ENCODE data around the gene SPTLC1. TPM values are rescaled to one million over a fixed set of nuclear protein-coding genes. Genes with fewer than 3 reads are reported as not detected.

The SPTLC1 gene
- polyA plus RNA-seq, 2 of the 4 experiments (the other 2 are of a cell fraction), result 63.7 to 122 TPM

DNA sequence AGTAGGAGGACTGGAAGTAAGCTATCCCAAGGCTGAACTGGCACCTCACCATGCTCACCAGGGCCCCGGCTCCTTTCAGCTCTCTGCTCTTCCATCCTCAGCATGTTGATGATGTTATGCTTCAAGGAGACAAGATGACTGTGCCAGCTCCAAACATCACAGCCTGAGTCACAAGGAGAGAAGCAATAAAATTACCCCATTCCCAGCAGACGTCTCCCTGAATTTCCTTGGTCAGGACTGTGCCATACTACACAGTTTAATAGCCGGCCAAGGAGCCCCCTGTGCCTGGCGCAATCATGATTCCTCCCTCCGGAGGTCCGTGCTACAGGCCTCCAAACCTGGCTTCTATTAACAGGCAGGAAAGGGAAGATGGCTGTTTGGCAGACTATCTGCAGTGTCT lies 114.0 kb downstream of the SPTLC1 start:
- Histone ChIP-seq H3K27ac (no peak overlapping the region), H3K9me3 (no peaks in the 10 kb centered on the region), H3K4me1 (no peaks in the 10 kb centered on the region), H3K4me3 (no peak overlapping the region), H3K4me2 (no peak overlapping the region)
- no peak for FAIRE-seq
- 47% methylated on average over 6 of the region's 6 CpGs for WGBS (ENCODE audit: missing lambda C conversion rate)
- CTCF ChIA-PET, result interaction anchor here (1.5 to 4.5 kb wide), 3 partner anchors 51 to 267 kb away, joined by 3 to 17 read pairs (median 4); partner anchors contain the start of gene ROR2
- ATAC-seq, result peak; percentile 43 to 54; a peak in 3 of 6 replicates
- POLR2A ChIA-PET, result no interaction called here
- TF ChIP-seq, protein P1, sequence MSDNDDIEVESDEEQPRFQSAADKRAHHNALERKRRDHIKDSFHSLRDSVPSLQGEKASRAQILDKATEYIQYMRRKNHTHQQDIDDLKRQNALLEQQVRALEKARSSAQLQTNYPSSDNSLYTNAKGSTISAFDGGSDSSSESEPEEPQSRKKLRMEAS (IDR thresholded peaks at IDR 0.05), result no peak
- TF ChIP-seq ZNF302 (CRISPR knock-in tag; IDR thresholded peaks at IDR 0.05) (no peak), MAZ (IDR thresholded peaks at IDR 0.05; ENCODE audit: borderline replicate concordance, low read depth, low read length) (no peak), CBX8 (IDR thresholded peaks at IDR 0.05) (no peak), TFCP2L1 (CRISPR knock-in tag; IDR thresholded peaks at IDR 0.05) (no peak), FOSB (CRISPR knock-in tag; IDR thresholded peaks at IDR 0.05) (no peak), TP53 (CRISPR knock-in tag; IDR thresholded peaks at IDR 0.05) (no peak), CHD4 (IDR thresholded peaks at IDR 0.05; ENCODE audit: borderline replicate concordance) (no peak)
- TF ChIP-seq, protein P2, sequence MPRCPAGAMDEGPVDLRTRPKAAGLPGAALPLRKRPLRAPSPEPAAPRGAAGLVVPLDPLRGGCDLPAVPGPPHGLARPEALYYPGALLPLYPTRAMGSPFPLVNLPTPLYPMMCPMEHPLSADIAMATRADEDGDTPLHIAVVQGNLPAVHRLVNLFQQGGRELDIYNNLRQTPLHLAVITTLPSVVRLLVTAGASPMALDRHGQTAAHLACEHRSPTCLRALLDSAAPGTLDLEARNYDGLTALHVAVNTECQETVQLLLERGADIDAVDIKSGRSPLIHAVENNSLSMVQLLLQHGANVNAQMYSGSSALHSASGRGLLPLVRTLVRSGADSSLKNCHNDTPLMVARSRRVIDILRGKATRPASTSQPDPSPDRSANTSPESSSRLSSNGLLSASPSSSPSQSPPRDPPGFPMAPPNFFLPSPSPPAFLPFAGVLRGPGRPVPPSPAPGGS (IDR thresholded peaks at IDR 0.05), result no peak
- TF ChIP-seq, protein P3, sequence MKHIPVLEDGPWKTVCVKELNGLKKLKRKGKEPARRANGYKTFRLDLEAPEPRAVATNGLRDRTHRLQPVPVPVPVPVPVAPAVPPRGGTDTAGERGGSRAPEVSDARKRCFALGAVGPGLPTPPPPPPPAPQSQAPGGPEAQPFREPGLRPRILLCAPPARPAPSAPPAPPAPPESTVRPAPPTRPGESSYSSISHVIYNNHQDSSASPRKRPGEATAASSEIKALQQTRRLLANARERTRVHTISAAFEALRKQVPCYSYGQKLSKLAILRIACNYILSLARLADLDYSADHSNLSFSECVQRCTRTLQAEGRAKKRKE (CRISPR knock-in tag; IDR thresholded peaks at IDR 0.05; ENCODE audit: low read depth), result no peak
- DNase-seq (ENCODE audit: low read depth in 1 of 2, low spot score in 1 of 2), result no peak

DNA sequence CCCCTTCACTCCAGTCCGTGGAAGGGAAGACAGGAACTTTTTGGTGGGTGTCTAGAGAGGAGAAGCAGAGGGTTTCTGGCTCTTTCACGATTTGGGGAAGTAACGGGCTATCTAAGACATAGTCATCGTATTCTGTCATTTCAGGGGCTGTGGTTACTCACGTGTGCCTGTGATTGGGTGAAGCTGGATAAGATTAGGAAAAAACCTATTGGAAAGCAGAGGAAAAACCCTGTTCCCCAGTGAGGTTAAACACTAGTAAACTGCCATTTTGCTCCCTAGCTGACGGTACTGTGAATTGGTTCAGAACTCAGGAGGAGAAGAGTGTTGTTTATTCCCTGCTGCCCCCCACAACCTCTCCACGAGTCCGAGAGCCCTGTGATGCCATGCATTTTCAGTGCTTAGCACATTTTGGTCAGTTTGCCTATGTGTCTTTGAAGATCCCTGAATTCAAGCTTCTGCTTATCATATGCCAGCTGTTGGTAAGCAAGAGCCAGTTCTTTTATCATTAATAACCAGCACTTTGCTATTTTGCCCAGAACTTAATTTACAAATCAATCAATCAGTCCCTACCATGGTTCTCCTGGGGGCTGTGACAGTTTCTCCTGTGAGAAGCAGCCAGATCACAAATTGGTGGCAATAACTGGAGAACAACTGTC lies 120.1 kb downstream of the SPTLC1 start:
- peaks cover 7% of the 10 kb centered on the region; the same call in 2 of the 3 replicates for H3K4me1 ChIP-seq
- POLR2A ChIA-PET, result no interaction called here
- H3K9me3 ChIP-seq, result no peaks in the 10 kb centered on the region
- DNase-seq (ENCODE audit: low read depth in 1 of 2, low spot score in 1 of 2) (no peak), FAIRE-seq (no peak), ATAC-seq (peak in 1 of 2 experiments; percentile 22; a peak in 2 of 6 replicates)
- no peak overlapping the region for H3K27ac ChIP-seq
- CTCF ChIA-PET, result no interaction called here
- no peak overlapping the region for H3K4me2 ChIP-seq
- TF ChIP-seq POLR2AphosphoS2 (conservative IDR thresholded peaks at IDR 0.05; ENCODE audit: low read length) (no peak), NPAS2 (CRISPR knock-in tag; IDR thresholded peaks at IDR 0.05; ENCODE audit: borderline replicate concordance) (no peak), HEYL (CRISPR knock-in tag; IDR thresholded peaks at IDR 0.05) (no peak), BHLHE40 (IDR thresholded peaks at IDR 0.05; ENCODE audit: low read depth, low read length) (no peak), HOXB5 (CRISPR knock-in tag; IDR thresholded peaks at IDR 0.05) (no peak), JUN (IDR thresholded peaks at IDR 0.05) (no peak), MAZ (IDR thresholded peaks at IDR 0.05; ENCODE audit: borderline replicate concordance, low read depth, low read length) (no peak)
- TF ChIP-seq, protein P4, sequence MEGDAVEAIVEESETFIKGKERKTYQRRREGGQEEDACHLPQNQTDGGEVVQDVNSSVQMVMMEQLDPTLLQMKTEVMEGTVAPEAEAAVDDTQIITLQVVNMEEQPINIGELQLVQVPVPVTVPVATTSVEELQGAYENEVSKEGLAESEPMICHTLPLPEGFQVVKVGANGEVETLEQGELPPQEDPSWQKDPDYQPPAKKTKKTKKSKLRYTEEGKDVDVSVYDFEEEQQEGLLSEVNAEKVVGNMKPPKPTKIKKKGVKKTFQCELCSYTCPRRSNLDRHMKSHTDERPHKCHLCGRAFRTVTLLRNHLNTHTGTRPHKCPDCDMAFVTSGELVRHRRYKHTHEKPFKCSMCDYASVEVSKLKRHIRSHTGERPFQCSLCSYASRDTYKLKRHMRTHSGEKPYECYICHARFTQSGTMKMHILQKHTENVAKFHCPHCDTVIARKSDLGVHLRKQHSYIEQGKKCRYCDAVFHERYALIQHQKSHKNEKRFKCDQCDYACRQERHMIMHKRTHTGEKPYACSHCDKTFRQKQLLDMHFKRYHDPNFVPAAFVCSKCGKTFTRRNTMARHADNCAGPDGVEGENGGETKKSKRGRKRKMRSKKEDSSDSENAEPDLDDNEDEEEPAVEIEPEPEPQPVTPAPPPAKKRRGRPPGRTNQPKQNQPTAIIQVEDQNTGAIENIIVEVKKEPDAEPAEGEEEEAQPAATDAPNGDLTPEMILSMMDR (IDR thresholded peaks at IDR 0.05), result no peak
- 25% methylated on average over 8 of the region's 8 CpGs for WGBS (ENCODE audit: missing lambda C conversion rate)
- no peak overlapping the region for H3K4me3 ChIP-seq

DNA sequence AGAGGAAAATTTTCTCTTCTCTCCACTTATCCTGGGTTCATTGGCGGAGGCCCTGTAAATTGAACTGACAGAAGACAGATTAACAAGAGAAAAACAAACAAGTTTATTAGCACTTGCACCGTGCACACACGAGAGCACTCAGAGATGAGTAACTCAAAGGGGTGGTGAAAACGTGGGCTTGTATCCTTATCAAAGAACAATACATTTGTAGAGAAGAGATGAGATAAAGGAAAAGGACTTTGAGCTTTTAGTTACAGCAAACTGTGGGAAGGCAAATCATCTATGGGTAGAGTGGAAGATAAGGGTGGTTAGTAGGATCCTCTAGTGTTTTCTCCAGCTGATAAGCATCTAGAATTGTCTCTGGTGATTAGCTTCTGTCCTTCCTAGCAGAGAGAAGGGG lies 120.8 kb downstream of the SPTLC1 start:
- TF ChIP-seq POLR2AphosphoS2 (conservative IDR thresholded peaks at IDR 0.05; ENCODE audit: low read length) (no peak), TFCP2L1 (CRISPR knock-in tag; IDR thresholded peaks at IDR 0.05) (no peak), BHLHE40 (IDR thresholded peaks at IDR 0.05; ENCODE audit: low read depth, low read length) (no peak), RNF2 (IDR thresholded peaks at IDR 0.05; ENCODE audit: borderline replicate concordance, low read depth) (no peak), HDAC2 (IDR thresholded peaks at IDR 0.05) (no peak), RCOR1 (IDR thresholded peaks at IDR 0.05; ENCODE audit: low read depth, low read length) (no peak), RAD21 (conservative IDR thresholded peaks at IDR 0.05 in 1 of 2, IDR thresholded peaks at IDR 0.05 in 1 of 2) (no peak)
- TF ChIP-seq, protein P5, sequence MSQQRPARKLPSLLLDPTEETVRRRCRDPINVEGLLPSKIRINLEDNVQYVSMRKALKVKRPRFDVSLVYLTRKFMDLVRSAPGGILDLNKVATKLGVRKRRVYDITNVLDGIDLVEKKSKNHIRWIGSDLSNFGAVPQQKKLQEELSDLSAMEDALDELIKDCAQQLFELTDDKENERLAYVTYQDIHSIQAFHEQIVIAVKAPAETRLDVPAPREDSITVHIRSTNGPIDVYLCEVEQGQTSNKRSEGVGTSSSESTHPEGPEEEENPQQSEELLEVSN (IDR thresholded peaks at IDR 0.05; ENCODE audit: borderline replicate concordance, low read depth), result no peak
- TF ChIP-seq, protein P3 (CRISPR knock-in tag; IDR thresholded peaks at IDR 0.05; ENCODE audit: low read depth), result no peak
- CTCF ChIA-PET, result no interaction called here
- Histone ChIP-seq H3K27ac (no peak overlapping the region), H3K4me3 (no peak overlapping the region), H3K4me1 (peaks cover 7% of the 10 kb centered on the region; the same call in 2 of the 3 replicates), H3K9me3 (no peaks in the 10 kb centered on the region), H3K4me2 (no peak overlapping the region)
- POLR2A ChIA-PET, result no interaction called here
- DNase-seq (ENCODE audit: low read depth in 1 of 2, low spot score in 1 of 2), result peak in 1 of 2 experiments; percentile 8
- ATAC-seq, result peak in 1 of 2 experiments; percentile 42; a peak in 3 of 6 replicates
- 12% methylated on average over 4 of the region's 4 CpGs for WGBS (ENCODE audit: missing lambda C conversion rate)
- no peak for FAIRE-seq
